Neuronal stem cell (in vitro differentiated cells): ENCODE results near the gene SLC12A9. TPM values are rescaled to one million over a fixed set of nuclear protein-coding genes. Genes with fewer than 3 reads are reported as not detected.

Experiments
- DNase-seq: peaks from one replicate; pipeline ENCODE4 v3.0.0-alpha.2; 2013; ENCODE audit warnings: low spot score
- H2AFZ ChIP-seq: one replicate; pipeline ENCODE4 v1.6.1; 2013; ENCODE audit warnings: mild to moderate bottlenecking, low read length, inconsistent platforms
- H2AK5ac ChIP-seq: 2 replicates; pipeline ENCODE4 v1.6.1; 2013; ENCODE audit warnings: low read depth, mild to moderate bottlenecking, inconsistent platforms, low read length, moderate library complexity, mixed read lengths
- H2BK120ac ChIP-seq: 2 replicates; pipeline ENCODE4 v1.6.1; 2013; ENCODE audit warnings: low read depth, mild to moderate bottlenecking, inconsistent platforms, low read length, moderate library complexity, mixed read lengths
- H2BK12ac ChIP-seq: one replicate; pipeline ENCODE4 v1.6.1; 2013; ENCODE audit warnings: low read length, inconsistent platforms
- H2BK15ac ChIP-seq: 2 replicates; pipeline ENCODE4 v1.6.1; 2013; ENCODE audit warnings: mild to moderate bottlenecking, low read length, inconsistent platforms, mixed read lengths
- H2BK5ac ChIP-seq: one replicate; pipeline ENCODE4 v1.6.1; 2013; ENCODE audit warnings: inconsistent platforms, mild to moderate bottlenecking, low read length, moderate library complexity
- H3K14ac ChIP-seq: one replicate; pipeline ENCODE4 v1.6.1; 2013; ENCODE audit warnings: low read length, inconsistent platforms
- H3K18ac ChIP-seq: 2 replicates; pipeline ENCODE4 v1.6.1; 2013; ENCODE audit warnings: low read length, inconsistent platforms
- H3K23ac ChIP-seq: 2 replicates; pipeline ENCODE4 v1.6.1; 2013; ENCODE audit warnings: low read depth, mild to moderate bottlenecking, mixed read lengths, low read length, inconsistent platforms; ENCODE audit not compliant: poor library complexity
- H3K27ac ChIP-seq: replicated peaks from 3 replicates; pipeline ENCODE4 v1.5.1; 2013; ENCODE audit warnings: low read length, inconsistent platforms
- H3K27me3 ChIP-seq, 3 experiments: 2 replicates each; pipeline ENCODE4 v1.6.1; 2013; ENCODE audit warnings: low read length in 3 of 3, mild to moderate bottlenecking in 2 of 3, inconsistent platforms in 1 of 3, low read depth in 1 of 3, mixed read lengths in 1 of 3, moderate library complexity in 1 of 3; ENCODE audit not compliant: control insufficient read depth in 3 of 3, insufficient read depth in 3 of 3
- H3K36me3 ChIP-seq, 2 donors: replicated peaks in 1 of 2; 2 replicates each; pipeline ENCODE4 v1.6.1; 2013; ENCODE audit warnings: low read length in 2 of 2; ENCODE audit not compliant: control insufficient read depth in 2 of 2, insufficient read depth in 2 of 2
- H3K4ac ChIP-seq: 2 replicates; pipeline ENCODE4 v1.6.1; 2013; ENCODE audit warnings: inconsistent platforms, mild to moderate bottlenecking, low read length, moderate library complexity
- H3K4me1 ChIP-seq, 2 donors: 1 replicate in 1 of 2; 2 replicates in 1 of 2; pipeline ENCODE4 v1.6.1; 2013; ENCODE audit warnings: low read length in 2 of 2, low read depth in 1 of 2; ENCODE audit not compliant: control insufficient read depth in 2 of 2, insufficient read depth in 1 of 2
- H3K4me2 ChIP-seq: one replicate; pipeline ENCODE4 v1.6.1; 2013; ENCODE audit warnings: mild to moderate bottlenecking, low read length, inconsistent platforms; ENCODE audit not compliant: insufficient read depth, poor library complexity, severe bottlenecking
- H3K4me3 ChIP-seq, 2 donors: 2 replicates each; pipeline ENCODE4 v1.5.1; 2013; ENCODE audit warnings: low read length in 2 of 2, mild to moderate bottlenecking in 2 of 2, inconsistent platforms in 1 of 2, moderate library complexity in 1 of 2
- H3K79me1 ChIP-seq: one replicate; pipeline ENCODE4 v1.6.1; 2013; ENCODE audit warnings: low read depth, mild to moderate bottlenecking, inconsistent platforms, low read length, moderate library complexity
- H3K9ac ChIP-seq: one replicate; pipeline ENCODE4 v1.6.1; 2013; ENCODE audit warnings: mild to moderate bottlenecking, low read depth, low read length, inconsistent platforms; ENCODE audit not compliant: poor library complexity
- H3K9me3 ChIP-seq, 2 donors: replicated peaks in 1 of 2; 2 replicates each; pipeline versions ENCODE3 to v1.6.1; 2013; ENCODE audit warnings: low read length in 2 of 2, mild to moderate bottlenecking in 2 of 2, inconsistent platforms in 1 of 2, low read depth in 1 of 2, mixed read lengths in 1 of 2, moderate library complexity in 1 of 2; ENCODE audit not compliant: control insufficient read depth in 2 of 2, insufficient read depth in 1 of 2
- H4K8ac ChIP-seq: one replicate; pipeline ENCODE4 v1.6.1; 2013; ENCODE audit warnings: low read depth, mild to moderate bottlenecking, inconsistent platforms, low read length, moderate library complexity
- H4K91ac ChIP-seq: one replicate; pipeline ENCODE4 v1.6.1; 2013; ENCODE audit warnings: low read length, low read depth, mild to moderate bottlenecking, inconsistent platforms; ENCODE audit not compliant: poor library complexity
- WGBS, 2 donors: extraction: QIAGEN DNeasy Blood & Tissue Kit; methylation state at CpG; one replicate each; pipeline ENCODE4 v1.1.7; 2013; ENCODE audit warnings: missing lambda C conversion rate in 2 of 2, mixed read lengths in 1 of 2; ENCODE audit not compliant: insufficient read length in 2 of 2, insufficient replicate concordance in 1 of 2; ENCODE audit errors: extremely low coverage in 2 of 2; 5-methylcytosine and 5-hydroxymethylcytosine counted together
- polyA plus RNA-seq, 2 experiments: library from polyadenylated mRNA; stranded (reverse); fragments of 200-250 nt; gene quantifications; one replicate each; pipeline ENCODE4 v1.2.3, GENCODE V29; 2013

The SLC12A9 gene, protein sequence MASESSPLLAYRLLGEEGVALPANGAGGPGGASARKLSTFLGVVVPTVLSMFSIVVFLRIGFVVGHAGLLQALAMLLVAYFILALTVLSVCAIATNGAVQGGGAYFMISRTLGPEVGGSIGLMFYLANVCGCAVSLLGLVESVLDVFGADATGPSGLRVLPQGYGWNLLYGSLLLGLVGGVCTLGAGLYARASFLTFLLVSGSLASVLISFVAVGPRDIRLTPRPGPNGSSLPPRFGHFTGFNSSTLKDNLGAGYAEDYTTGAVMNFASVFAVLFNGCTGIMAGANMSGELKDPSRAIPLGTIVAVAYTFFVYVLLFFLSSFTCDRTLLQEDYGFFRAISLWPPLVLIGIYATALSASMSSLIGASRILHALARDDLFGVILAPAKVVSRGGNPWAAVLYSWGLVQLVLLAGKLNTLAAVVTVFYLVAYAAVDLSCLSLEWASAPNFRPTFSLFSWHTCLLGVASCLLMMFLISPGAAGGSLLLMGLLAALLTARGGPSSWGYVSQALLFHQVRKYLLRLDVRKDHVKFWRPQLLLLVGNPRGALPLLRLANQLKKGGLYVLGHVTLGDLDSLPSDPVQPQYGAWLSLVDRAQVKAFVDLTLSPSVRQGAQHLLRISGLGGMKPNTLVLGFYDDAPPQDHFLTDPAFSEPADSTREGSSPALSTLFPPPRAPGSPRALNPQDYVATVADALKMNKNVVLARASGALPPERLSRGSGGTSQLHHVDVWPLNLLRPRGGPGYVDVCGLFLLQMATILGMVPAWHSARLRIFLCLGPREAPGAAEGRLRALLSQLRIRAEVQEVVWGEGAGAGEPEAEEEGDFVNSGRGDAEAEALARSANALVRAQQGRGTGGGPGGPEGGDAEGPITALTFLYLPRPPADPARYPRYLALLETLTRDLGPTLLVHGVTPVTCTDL
- polyA plus RNA-seq (2013, experiment 1 of 2) = 11.0 TPM
- polyA plus RNA-seq (2013, experiment 2 of 2) = 9.5 TPM

DNA sequence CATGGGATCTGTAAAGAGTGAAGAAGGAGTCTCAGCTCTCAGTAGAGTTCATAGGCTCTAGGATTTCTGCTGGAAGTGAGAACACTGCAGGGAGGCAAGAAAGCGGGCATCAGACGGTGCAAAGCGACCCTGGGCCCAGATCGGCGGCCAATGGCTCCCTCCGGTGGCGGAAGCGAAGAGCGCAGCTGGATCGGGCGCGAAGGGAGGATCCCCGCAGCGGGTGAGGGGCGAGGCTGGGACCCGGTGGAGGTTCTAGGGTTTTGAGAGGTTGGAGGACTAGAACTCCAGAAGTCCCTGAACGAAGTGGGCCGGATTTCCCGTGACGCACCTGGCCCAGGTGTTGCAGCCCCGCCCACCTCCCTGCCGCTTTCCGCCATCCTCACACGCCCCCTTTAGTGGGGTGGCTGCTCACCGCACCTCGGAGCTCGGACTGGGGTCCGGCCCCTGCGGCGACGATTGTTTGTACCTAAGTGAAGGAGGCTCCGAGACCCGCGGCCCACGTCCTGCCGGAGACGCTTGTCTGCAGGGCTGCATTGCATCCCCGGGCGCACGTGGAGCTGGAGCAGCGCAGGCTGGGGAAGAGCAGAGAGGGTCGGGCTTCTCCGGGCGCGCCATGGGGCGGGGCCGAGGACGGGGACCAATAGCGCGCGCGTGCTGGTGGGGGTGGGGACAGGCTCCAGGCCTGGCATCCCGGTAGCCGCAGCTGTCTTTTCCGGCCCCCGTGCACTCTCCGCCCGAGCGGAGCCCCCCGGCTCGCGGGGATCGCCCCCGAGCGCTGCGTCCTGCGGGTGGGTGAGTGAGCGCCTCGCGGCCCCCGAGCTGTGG lies at the start of gene SLC12A9:
TSS of gene SLC12A9 (plus strand) at position 666 of the 825 bp plus-strand sequence. CDS start 1,485 bp downstream, outside the sequence.
- Histone ChIP-seq H3K4me2 (peak within 1 kb of the TSS; percentile 100), H3K23ac (peak within 1 kb of the TSS; percentile 73), H3K27ac (no peak within 1 kb of the TSS), H3K14ac (peak within 1 kb of the TSS; percentile 38), H4K8ac (no peak within 1 kb of the TSS), H2BK120ac (no peak within 1 kb of the TSS), H3K9me3 (no peaks in the 10 kb centered on the region), H3K4me1 (peaks cover 5 to 6% of the 10 kb centered on the region in 2 donors), H2AFZ (peak within 1 kb of the TSS; percentile 97), H2BK12ac (peak within 1 kb of the TSS; percentile 22), H2AK5ac (no peak within 1 kb of the TSS), H3K79me1 (no peaks in the 10 kb centered on the region), H3K27me3 (no peaks in the 10 kb centered on the region), H2BK15ac (no peak within 1 kb of the TSS), H4K91ac (no peak within 1 kb of the TSS), H3K4ac (no peak within 1 kb of the TSS), H2BK5ac (no peak within 1 kb of the TSS), H3K36me3 (no peaks in the 10 kb centered on the region), H3K9ac (peak within 1 kb of the TSS; percentile 86), H3K4me3 (peak within 1 kb of the TSS; percentile 73 to 87), H3K18ac (peak within 1 kb of the TSS; percentile 95)
- DNase-seq = peak; percentile 82
- no CpG with 5 or more reads among the region's 71 CpGs for WGBS, 2 donors

DNA sequence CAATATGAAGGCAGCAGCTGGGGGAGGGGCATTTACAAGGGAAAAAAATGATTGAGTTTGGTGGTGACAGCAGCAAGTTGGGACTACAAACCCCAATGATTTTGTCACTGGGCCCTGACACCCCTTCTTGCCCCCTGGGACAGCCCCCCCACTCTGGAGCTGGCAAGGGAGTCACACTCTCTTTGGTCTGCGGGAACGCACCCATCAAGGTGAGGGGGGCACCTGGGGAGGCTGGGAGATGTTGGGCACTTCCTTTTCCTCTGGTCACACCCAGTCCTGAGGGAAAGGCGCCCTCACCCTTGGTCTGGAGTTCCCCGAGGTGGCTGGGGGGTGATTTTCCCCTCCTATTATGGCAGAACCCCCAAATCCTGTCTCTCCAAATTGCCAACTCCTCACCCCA lies 49.6 kb upstream of the SLC12A9 start:
- Histone ChIP-seq H3K27me3 (no peaks in the 10 kb centered on the region), H3K9ac (no peak overlapping the region), H2BK15ac (no peak overlapping the region), H3K23ac (no peak overlapping the region), H3K14ac (no peak overlapping the region), H3K18ac (no peak overlapping the region), H3K4me3 (no peak overlapping the region), H3K36me3 (peaks cover 36 to 62% of the 10 kb centered on the region in 2 donors), H3K4ac (no peak overlapping the region), H2BK5ac (no peak overlapping the region), H3K9me3 (no peaks in the 10 kb centered on the region), H4K8ac (no peak overlapping the region), H4K91ac (no peak overlapping the region), H3K4me2 (no peak overlapping the region), H2AFZ (no peak overlapping the region), H2AK5ac (no peak overlapping the region), H3K27ac (no peak overlapping the region), H2BK12ac (no peak overlapping the region), H2BK120ac (no peak overlapping the region), H3K79me1 (peaks cover 1% of the 10 kb centered on the region), H3K4me1 (peaks cover 0 to 5% of the 10 kb centered on the region in 2 donors)
- no CpG with 5 or more reads among the region's 4 CpGs for WGBS, 2 donors
- DNase-seq = no peak

DNA sequence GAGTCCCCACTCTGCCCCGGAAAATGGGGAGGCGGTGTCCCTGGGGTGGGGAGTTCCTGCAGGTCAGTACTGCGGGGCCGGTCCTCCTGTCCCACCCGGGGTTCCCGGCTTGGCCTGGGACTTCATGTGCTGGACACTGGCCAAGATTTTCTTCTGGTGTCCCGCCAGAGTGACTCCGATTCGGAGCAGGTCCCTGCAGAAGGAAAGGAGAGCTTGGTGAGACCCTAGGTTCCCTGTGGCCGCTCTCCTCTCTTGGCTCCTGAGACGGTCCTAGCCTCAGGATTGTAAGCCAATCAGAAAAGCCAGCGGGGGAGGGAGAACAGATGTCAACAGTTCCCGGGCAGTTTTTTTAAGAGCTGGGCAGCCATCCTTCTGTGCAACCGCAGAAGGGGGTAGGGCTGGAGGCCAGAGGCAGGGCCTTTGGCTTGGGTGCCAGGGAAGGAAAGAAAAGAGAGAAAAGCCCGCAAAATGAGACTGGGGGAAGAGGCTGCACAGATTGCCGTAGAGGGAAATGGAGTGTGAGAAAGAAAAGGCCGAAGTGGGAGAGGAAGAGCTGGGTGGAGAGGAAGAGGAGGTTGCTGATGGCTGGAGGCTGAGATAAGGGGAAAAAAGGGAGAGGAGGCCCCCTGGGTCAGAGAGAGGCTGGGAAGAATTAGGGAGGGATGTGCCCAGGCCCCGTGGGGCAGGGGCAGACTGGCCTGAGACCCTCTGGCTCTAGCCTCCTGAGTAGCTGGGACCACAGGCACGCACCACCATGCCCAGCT lies 48.9 kb upstream of the SLC12A9 start:
- peaks cover 0 to 5% of the 10 kb centered on the region in 2 donors for H3K4me1 ChIP-seq
- H3K23ac ChIP-seq = no peak overlapping the region
- peak; percentile 44 for DNase-seq
- no peak overlapping the region for H4K8ac ChIP-seq
- peaks cover 40 to 69% of the 10 kb centered on the region in 2 donors for H3K36me3 ChIP-seq
- no peak overlapping the region for H2BK15ac ChIP-seq
- H3K27me3 ChIP-seq = no peaks in the 10 kb centered on the region
- H3K27ac ChIP-seq = peak overlapping the region; percentile 78
- H2BK5ac ChIP-seq = no peak overlapping the region
- H3K4me2 ChIP-seq = no peak overlapping the region
- H2AFZ ChIP-seq = no peak overlapping the region
- H3K18ac ChIP-seq = peak overlapping the region; percentile 30
- no peak overlapping the region for H2BK12ac ChIP-seq
- H3K9ac ChIP-seq = peak overlapping the region; percentile 9
- H3K4me3 ChIP-seq = no peak overlapping the region
- no peaks in the 10 kb centered on the region for H3K9me3 ChIP-seq
- no CpG with 5 or more reads among the region's 19 CpGs for WGBS, 2 donors
- no peak overlapping the region for H3K14ac ChIP-seq
- H2AK5ac ChIP-seq = no peak overlapping the region
- no peak overlapping the region for H3K4ac ChIP-seq
- peaks cover 1% of the 10 kb centered on the region for H3K79me1 ChIP-seq
- H2BK120ac ChIP-seq = no peak overlapping the region
- no peak overlapping the region for H4K91ac ChIP-seq
